Measurements from ENCODE around the gene LHX5.

LHX5 gene

DNA sequence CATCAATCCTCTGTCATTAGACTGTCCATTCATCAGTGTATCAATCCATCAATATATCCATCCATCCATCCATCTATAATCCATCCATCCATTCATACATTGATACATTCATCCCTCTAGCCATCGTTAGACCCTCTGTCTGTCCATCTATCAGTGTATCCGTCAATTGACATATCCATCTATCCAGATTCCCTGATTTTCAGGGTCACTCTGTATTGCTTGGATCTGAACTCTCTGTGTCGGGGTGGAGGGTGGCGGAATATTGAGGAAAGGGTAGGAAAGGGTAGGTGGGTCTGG is 32.4 kb downstream of the LHX5 start:
- no peak for DNase-seq (ENCODE audit: low read depth in 2 of 2)

DNA sequence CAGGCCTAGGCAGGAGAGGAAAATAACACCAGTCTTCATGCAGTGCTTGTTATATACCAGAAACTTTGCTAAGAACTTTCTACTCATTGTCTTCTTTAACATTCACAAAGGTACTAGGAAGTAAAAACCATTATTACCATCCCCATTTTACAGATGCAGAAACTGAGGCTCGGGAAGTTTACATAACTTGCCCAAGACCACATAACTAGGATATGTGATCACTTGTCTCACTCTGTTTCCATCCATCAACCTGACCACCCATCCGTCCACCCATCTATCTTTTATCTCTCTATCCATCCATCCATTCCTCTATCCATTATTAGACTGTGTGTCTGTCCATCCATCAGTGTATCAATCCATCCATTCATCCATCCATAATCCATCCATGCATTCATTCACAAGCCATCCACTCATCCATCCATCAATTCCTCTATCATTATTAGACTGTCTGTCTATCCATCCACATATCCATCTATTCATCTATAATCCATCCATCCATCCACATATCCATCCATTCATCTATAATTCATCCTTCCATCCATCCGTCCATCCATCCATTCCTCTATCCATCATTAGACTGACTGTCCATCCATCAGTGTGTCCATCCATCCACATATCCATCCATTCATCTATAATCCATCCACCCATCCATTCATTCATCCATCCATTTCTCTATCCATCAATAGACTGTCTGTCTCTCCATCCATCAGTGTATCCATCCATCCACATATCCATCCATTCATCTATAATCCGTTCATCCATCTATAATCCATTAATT is 33.0 kb downstream of the LHX5 start:
- no peak for DNase-seq (ENCODE audit: low read depth in 2 of 2)

- no peak for DNase-seq (ENCODE audit: low read depth in 2 of 2)
Measured at GRCh38 chr12:113437729-113438100, 34.0 kb downstream of the LHX5 start.

- no peak for DNase-seq (ENCODE audit: low read depth in 2 of 2)
Measured at GRCh38 chr12:113436993-113437728, 34.5 kb downstream of the LHX5 start.

- DNase-seq (ENCODE audit: low read depth in 2 of 2), result no peak
Measured at GRCh38 chr12:113436586-113436985, 35.1 kb downstream of the LHX5 start.

DNA sequence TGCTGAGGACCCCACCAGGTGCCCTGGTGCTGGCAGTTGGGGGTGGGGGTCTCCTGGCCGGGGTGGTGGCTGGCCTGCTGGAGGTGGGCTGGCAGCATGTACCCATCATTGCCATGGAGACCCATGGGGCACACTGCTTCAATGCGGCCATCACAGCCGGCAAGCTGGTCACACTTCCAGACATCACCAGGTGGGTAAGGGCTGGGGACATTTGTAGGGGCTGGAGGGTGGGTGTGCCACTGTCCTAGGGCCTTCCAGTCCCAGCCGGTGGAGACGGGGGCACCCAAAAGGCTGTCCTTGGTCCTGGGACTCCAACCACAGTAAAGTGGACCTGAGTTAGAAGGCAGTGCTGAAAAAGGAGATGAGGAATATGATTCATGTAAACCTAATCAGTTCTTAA is 36.3 kb downstream of the LHX5 start:
- DNase-seq (ENCODE audit: low read depth in 2 of 2), result no peak

DNA sequence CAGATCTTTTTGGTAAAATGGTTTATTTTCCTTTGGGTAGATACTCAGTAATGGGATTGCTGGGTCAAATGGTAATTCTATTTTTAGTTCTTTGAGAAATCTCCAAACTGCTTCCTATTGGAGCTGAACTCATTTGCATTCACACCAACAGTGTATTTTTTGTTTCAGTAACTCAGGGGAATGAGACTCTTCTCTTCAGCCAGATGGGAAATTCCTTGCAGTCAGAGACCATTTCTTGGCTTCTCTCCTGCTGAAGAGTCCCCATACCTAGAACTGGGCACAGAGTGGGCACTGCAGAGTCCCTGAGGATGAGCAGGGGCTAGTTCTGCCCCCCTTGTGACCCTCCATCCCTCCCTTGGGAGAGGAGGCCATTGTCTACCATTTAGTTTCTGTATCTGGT is 38.7 kb downstream of the LHX5 start:
- no peak for DNase-seq (ENCODE audit: low read depth in 2 of 2)

- DNase-seq (ENCODE audit: low read depth in 2 of 2), result no peak
Measured at GRCh38 chr12:113428482-113428881, 43.2 kb downstream of the LHX5 start.

DNA sequence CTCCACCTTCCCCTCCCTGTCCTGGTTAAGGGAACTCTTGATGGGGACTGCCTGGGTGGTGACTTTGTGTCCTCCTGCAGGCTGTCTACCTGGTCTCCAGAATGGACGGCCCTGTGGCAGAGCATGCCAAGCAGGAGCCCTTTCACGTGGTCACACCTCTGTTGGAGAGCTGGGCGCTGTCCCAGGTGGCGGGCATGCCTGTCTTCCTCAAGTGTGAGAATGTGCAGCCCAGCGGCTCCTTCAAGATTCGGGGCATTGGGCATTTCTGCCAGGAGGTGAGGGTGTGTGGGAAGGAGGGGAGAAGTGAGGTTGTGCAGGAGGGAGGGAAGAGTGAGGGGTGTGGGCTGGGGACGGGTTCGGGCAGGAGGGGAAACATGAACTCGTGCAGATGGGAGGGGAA is 43.8 kb downstream of the LHX5 start:
- no peak for DNase-seq (ENCODE audit: low read depth in 2 of 2)

DNA sequence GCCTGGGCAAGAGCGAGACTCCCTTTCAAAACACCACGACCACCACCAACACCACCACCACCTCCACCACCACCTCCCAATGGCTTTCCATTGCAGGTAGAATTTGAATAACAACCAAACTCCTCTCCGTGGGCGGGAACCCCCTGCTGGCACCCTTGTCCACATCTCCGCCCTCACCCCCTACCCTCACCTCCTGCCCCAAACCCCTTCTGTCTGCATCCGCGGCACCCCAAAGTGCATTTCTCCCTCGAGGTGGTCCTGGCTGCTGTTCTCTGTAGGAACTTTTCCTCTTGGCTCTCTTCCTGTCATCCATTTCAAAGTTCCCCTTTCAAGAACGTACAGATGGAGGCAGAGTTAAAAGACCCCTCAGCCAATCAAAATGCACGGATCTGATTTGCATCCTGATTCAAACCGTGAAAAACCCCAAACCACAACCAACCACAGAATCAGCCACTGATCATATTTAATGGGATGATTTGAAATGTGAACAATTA is 45.7 kb downstream of the LHX5 start:
- no peak for DNase-seq (ENCODE audit: low read depth in 2 of 2)

DNA sequence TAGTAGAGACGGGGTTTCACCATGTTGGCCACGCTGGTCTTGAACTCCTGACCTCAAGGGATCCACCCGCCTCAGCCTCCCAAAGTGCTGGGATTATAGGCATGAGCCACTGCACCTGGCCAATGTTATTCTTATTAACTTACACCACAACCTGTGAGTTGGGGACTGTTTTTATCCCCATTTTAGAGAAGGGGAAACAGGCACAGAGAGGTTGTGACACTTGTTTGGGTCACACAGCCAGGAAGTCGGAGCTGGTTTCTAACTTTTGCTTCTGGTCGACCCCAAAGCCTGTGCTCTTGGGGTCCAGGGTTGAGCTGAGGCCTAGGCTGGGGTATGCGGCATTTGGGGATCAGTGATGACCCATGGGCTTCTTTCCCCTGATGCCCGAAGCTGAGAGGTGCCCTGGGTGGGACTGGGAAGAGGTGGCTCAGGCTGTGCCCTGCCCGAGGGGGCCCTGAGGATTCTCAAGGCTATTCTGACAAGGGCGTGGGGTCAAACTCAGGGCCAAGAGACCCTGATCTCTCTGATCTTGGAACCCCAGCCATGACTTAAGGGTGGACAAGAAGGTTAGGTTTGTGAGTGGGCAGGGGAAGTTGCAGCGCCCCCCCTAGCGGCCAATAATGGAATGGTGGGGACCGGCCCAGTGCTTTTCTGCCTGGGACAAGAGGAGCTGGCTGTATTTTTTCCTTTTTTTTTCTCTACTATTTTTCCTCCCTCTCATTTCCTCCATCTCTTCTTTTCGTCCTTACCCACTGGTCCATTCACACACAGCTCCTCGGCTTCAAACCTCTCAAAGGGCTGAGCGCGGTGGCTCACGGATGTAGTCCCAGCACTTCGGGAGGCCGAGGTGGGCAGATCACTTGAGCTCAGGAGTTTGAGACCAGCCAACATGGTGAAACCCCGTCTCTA is 46.5 kb downstream of the LHX5 start:
- DNase-seq (ENCODE audit: low read depth in 2 of 2), result peak; percentile 25 to 41

DNA sequence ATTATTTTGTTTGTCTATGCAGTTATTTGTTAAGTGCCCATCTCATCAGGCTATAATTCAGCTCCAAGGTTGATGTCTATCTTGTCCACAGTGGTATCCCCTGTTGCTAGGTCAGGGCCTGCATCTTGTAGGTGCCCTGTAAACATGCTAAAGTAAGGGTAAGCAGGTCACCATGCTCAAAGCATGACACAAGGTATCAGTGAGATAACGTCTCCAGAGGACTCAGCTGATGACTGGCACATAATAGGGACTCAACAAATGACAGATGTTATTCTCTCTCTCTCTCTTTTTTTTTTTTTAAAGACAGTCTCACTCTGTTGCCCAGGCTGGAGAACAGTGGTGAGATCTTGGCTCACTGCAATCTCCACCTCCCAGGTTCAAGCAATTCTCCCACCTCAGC is 47.2 kb downstream of the LHX5 start:
- DNase-seq (ENCODE audit: low read depth in 2 of 2), result no peak

DNA sequence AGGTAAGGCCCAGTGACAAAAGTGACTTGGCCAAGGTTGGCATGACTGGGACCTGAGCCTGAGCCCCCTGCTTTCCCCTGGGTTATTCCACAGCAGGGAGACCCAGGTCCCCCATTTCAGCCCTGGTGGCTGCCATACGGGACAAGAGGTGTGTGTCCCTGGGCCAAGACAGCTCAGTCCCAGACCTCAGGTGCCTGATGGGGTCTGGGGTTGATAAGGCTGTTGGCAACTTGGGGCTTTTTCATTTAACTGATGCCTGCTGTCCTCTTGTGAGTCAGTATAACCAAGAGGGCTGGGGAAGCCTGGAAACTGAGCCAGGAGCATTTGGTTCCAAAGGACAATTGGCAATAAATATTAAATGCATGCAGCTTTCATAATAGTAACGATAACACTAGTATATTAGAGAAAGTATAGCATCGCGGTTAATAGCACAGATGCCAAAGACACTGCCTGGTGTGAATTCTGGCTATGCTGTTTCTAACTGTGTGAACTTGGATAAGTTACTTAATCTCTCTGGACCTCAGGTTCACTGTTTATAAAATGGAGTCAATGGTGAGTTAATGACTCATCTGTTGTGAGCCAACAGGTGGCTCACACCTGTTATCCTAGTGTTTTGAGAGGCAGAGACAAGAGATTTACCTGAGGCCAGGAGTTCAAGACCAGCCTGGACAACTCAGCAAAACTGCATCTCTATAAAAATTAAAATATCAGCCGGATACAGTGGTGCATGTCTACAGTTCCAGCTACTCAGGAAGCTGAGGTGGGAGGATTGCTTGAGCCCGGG is 48.6 kb downstream of the LHX5 start:
- DNase-seq (ENCODE audit: low read depth in 2 of 2), result no peak

GRCh38 chr12:113422030-113422885 is 49.4 kb downstream of the LHX5 start, which contains the start of gene SDSL:
Gene SDSL (plus strand): TSS chr12:113422380. CDS start chr12:113427983, 5,603 bp downstream.
- DNase-seq (ENCODE audit: low read depth in 2 of 2), result peak; percentile 20 to 23

DNA sequence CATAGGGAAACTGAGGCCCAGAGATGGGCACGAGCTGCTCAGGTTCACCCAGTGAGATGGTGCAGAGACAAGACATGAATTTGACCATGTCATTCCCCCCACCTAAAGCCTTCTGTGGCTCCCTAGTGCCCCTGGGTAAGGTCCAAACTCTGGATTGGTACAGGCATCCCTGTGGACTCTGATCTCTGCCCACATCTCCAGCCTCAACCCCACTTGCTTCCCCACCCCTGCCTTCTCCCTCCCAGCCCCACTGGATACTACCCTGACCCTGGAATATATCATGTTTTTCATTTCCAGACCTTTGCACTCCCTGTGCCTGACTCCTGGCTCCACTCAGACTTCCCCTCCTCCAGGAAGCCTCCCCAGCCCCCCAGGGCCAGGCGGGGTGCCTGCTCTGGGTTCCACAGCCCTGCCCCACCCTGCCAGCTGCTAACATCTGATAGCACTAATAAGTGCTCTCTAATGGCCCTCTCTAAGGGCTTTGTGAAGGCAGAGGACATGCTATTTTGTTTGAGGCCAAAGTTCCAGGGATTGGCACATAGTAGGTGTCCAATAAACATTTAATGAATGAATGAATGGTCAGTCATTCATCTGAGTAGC is 50.6 kb downstream of the LHX5 start:
- DNase-seq (ENCODE audit: low read depth in 2 of 2), result no peak

DNA sequence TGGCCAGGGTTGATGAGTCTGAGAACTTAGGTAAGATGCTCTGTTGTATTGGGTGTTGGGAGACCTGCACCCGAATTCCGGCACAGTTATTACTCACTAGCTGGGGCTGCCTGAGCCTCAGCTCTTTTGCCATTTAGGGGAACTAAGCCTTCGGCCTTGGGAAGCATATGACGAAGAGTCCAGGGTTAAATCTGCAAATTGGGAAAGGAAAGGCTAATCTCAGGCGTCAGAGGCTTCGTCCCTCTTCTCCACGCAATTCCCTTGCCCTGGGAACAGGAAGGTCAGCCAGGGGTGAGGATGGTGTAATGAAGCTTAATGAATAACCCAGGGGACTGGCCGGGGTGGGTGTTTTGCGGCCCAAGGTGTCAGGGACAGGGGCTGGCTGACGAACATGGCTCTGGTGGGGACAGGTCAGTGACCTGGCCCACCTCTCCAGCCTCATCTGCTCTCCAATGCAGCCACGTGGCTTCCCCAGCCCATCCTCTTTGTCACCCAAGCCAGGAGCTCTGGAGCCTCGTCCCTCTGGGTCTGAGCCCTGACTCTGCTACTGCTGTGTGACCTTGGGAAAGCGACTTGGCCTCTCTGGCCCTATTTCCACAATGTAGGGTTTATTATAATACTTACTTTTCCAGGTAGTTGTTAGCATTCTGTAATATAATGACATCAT is 53.3 kb downstream of the LHX5 start:
- DNase-seq (ENCODE audit: low read depth in 2 of 2), result no peak

GRCh38 chr12:113416091-113416754 is 55.4 kb downstream of the LHX5 start:
- no peak for DNase-seq (ENCODE audit: low read depth in 2 of 2)

- no peak for DNase-seq (ENCODE audit: low read depth in 2 of 2)
Measured at GRCh38 chr12:113414519-113415038, 57.1 kb downstream of the LHX5 start.

DNA sequence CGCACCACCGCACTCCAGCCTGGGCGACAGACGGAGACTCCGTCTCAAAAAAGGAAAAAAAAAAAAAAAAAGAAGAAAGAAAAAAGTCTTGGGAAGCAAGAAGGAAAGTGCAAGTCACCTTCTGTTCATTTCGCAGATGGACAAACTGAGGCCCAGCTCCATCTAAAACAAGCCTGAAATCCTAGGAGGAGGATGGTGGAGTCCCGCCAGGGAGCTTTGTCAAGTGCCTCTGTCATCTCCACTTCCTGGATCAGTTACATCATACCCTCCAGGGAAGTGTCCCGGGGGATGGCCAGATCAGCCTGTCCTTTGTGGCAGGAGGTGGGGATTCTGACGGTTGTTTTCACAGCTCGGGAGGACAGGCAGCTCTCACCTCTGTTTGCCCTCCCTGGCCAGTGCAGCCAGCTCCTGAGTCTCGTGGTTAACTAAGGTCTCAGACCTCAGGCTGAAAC is 58.2 kb downstream of the LHX5 start:
- DNase-seq (ENCODE audit: low read depth in 2 of 2), result no peak

Data from stimulated activated CD8-positive, alpha-beta memory T cell treated with anti-CD3 and anti-CD28 coated beads, Interleukin-2, amount 100 ng/mL, for 48 hours (primary cell).